ELF-1 (cell line): ENCODE measurements around the gene CNN2.

Experiments
- DNase-seq: peaks from one replicate; pipeline ENCODE4 v3.0.0-alpha.2; 2016; ENCODE audit warnings: low read depth, low spot score

The CNN2 gene

GRCh38 chr19:1049106-1049505, 22.7 kb downstream of the CNN2 start:
- DNase-seq: no peak

- DNase-seq: no peak
Measured at GRCh38 chr19:1049800-1050199, 23.4 kb downstream of the CNN2 start.

- no peak for DNase-seq
Measured at GRCh38 chr19:1050989-1051788, 24.8 kb downstream of the CNN2 start.

GRCh38 chr19:1051791-1052190, 25.4 kb downstream of the CNN2 start:
- DNase-seq: no peak

- DNase-seq: no peak
Measured at GRCh38 chr19:1052349-1052975, 26.1 kb downstream of the CNN2 start.

GRCh38 chr19:1053176-1054101, 27.0 kb downstream of the CNN2 start:
- DNase-seq: no peak

- DNase-seq: no peak
Measured at GRCh38 chr19:1054102-1055027, 28.0 kb downstream of the CNN2 start.

- no peak for DNase-seq
Measured at GRCh38 chr19:1055028-1055425, 28.6 kb downstream of the CNN2 start.

- DNase-seq: no peak
Measured at GRCh38 chr19:1055886-1056620, 29.6 kb downstream of the CNN2 start.

- DNase-seq: no peak
Measured at GRCh38 chr19:1057176-1057855, 30.9 kb downstream of the CNN2 start.

- no peak for DNase-seq
Measured at GRCh38 chr19:1058112-1058511, 31.7 kb downstream of the CNN2 start.

GRCh38 chr19:1060689-1061088, 34.3 kb downstream of the CNN2 start:
- DNase-seq: no peak

GRCh38 chr19:1061987-1062386, 35.6 kb downstream of the CNN2 start:
- no peak for DNase-seq

- DNase-seq: no peak
Measured at GRCh38 chr19:1062387-1063029, 36.1 kb downstream of the CNN2 start.

GRCh38 chr19:1063030-1063908, 36.9 kb downstream of the CNN2 start:
- no peak for DNase-seq

- DNase-seq: no peak
Measured at GRCh38 chr19:1063909-1064660, 37.7 kb downstream of the CNN2 start.
